Naive thymus-derived CD4-positive, alpha-beta T cell (primary cell): ENCODE results near the gene EMC10. TPM values are rescaled to one million over a fixed set of nuclear protein-coding genes. Genes with fewer than 3 reads are reported as not detected.
A peak's percentile ranks its signal among the peaks of the same experiment; 100 is the strongest.

ENCODE experiments used
- ATAC-seq: fragments of 150-1000 bp; cut with Tn5 transposase; 2 replicates; pipeline ENCODE4 v1.10.0; 2021; ENCODE audit warnings: mild to moderate bottlenecking, moderate library complexity
- CTCF ChIA-PET: fragments of 350-600 bp; sonication (Branson Sonifier 250); formaldehyde crosslinking; loops from one replicate; lab custom pipeline; 2021; ENCODE audit warnings: antibody characterized with exemption; lab: Charles Lee
- POLR2A ChIA-PET: fragments of 350-600 bp; sonication (Branson Sonifier 250); formaldehyde crosslinking; loops from one replicate; lab custom pipeline; 2021; ENCODE audit warnings: antibody characterized with exemption, inconsistent platforms; lab: Charles Lee
- DNase-seq, 9 donors: peaks; one replicate each; pipeline versions ENCODE4 v3.0.0 to v3.0.0-alpha.2; 2020 to 2022; ENCODE audit warnings: mixed read lengths in 1 of 9
- H3K27ac ChIP-seq: one replicate; pipeline ENCODE4 v1.7.0; 2013; ENCODE audit warnings: mild to moderate bottlenecking, low read depth, low read length, moderate library complexity
- H3K27me3 ChIP-seq, 2 donors: one replicate each; pipeline ENCODE4 v1.7.0; 2013; ENCODE audit warnings: low read length in 2 of 2, mild to moderate bottlenecking in 2 of 2, moderate library complexity in 2 of 2; ENCODE audit not compliant: control insufficient read depth in 2 of 2, insufficient read depth in 2 of 2
- H3K36me3 ChIP-seq, 3 experiments: 1 replicate in 2 of 3; 2 replicates in 1 of 3; pipeline ENCODE4 v1.7.0; 2013; ENCODE audit warnings: low read length in 3 of 3, mild to moderate bottlenecking in 3 of 3, moderate library complexity in 1 of 3; ENCODE audit not compliant: insufficient read depth in 3 of 3, control insufficient read depth in 2 of 3
- H3K4me1 ChIP-seq, 2 donors: one replicate each; pipeline ENCODE4 v1.7.0; 2013; ENCODE audit warnings: low read length in 2 of 2, mild to moderate bottlenecking in 2 of 2, moderate library complexity in 1 of 2; ENCODE audit not compliant: control insufficient read depth in 2 of 2, insufficient read depth in 2 of 2
- H3K4me3 ChIP-seq: 2 replicates; pipeline ENCODE4 v1.7.0; 2013; ENCODE audit warnings: mild to moderate bottlenecking, low read length
- H3K9me3 ChIP-seq, 3 experiments: 1 replicate in 2 of 3; 2 replicates in 1 of 3; pipeline ENCODE4 v1.7.0; 2013; ENCODE audit warnings: low read length in 3 of 3; ENCODE audit not compliant: control insufficient read depth in 2 of 3
- H3K27ac Mint-ChIP-seq, 9 donors: one replicate each; pipeline ENCODE4 v1.8.0; 2020 to 2022; ENCODE audit warnings: mixed read lengths in 9 of 9, mild to moderate bottlenecking in 8 of 9, moderate library complexity in 5 of 9, inconsistent platforms in 2 of 9
- H3K27me3 Mint-ChIP-seq, 5 donors: one replicate each; pipeline ENCODE4 v1.8.0; 2021 to 2022; ENCODE audit warnings: mixed read lengths in 5 of 5, mild to moderate bottlenecking in 1 of 5
- H3K36me3 Mint-ChIP-seq, 5 donors: one replicate each; pipeline ENCODE4 v1.8.0; 2020 to 2022; ENCODE audit warnings: mixed read lengths in 5 of 5, mild to moderate bottlenecking in 3 of 5, inconsistent platforms in 1 of 5
- H3K4me1 Mint-ChIP-seq, 7 donors: one replicate each; pipeline ENCODE4 v1.8.0; 2020 to 2022; ENCODE audit warnings: mixed read lengths in 7 of 7, mild to moderate bottlenecking in 3 of 7, inconsistent platforms in 1 of 7
- H3K4me3 Mint-ChIP-seq, 10 donors: one replicate each; pipeline ENCODE4 v1.8.0; 2020 to 2022; ENCODE audit warnings: mild to moderate bottlenecking in 10 of 10, mixed read lengths in 10 of 10, moderate library complexity in 6 of 10, inconsistent platforms in 2 of 10
- H3K9me3 Mint-ChIP-seq, 11 donors: one replicate each; pipeline ENCODE4 v1.8.0; 2020 to 2022; ENCODE audit warnings: mixed read lengths in 11 of 11, mild to moderate bottlenecking in 4 of 11, inconsistent platforms in 1 of 11, moderate library complexity in 1 of 11
- intact Hi-C, 2 donors: fragments of 100-400 bp; cut with micrococcal nuclease; formaldehyde crosslinking; loops; one replicate each; pipeline ENCODE4 v1.15.1; 2023
- polyA plus RNA-seq, 2 donors: library from polyadenylated mRNA; unstranded; fragments of 300-500 nt; fragmentation: Illumina TruSeq; gene quantifications; one replicate each; pipeline ENCODE4 v1.2.3, GENCODE V29; 2021
- total RNA-seq, 6 experiments: library from RNA in 5 of 6; stranded (reverse) in 5 of 6; gene quantifications; 1 replicate in 5 of 6; 2 replicates in 1 of 6; pipeline ENCODE4 v1.2.3 and lab custom pipeline; 2021 to 2026

Gene EMC10
- total and polyA plus RNA-seq, 7 experiments from 2014 or later = 8.7 to 95.2 (median 82.9) TPM

DNA sequence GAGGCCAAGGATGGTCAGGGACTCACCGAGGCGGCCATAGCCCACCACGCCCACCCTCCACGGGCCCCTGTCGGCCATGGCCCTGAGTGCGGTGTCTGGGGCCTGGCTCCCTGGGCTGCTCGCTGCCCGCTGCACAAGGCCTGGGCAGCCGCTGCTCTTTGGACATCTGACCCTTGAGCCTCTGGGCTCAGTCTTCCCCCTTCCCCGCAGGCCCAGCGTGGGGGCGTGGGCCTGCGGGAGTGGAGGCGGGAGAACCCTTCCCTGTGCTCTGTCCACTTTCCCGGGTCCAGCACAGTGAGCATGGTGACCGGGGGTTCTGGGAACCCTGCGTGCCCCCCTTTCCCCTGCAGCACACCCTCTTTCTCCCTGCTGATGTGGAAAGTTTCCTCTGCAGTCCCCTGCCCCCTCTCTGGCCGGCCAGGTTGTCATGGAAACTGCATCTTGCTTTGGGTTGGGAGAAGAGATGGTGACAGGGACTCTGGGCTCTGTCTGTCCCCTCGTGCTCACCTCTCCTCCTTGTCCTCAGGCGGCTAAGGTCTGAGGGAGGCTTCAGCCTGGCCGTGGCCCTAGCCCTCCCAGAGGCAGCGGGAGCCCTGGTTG lies 37.5 kb downstream of the EMC10 start, which contains the start of gene ASPDH:
Gene ASPDH (minus strand): TSS at position 168 of the 600 bp plus-strand sequence. CDS start 90 bp downstream, at position 78.
- no peak within 1 kb of the TSS for H3K4me3 ChIP-seq
- no peak within 1 kb of the TSS for H3K27ac ChIP-seq
- ATAC-seq = no peak
- H3K36me3 Mint-ChIP-seq = peaks cover 0 to 6% (median 0%) of the 10 kb centered on the region in 5 donors
- H3K4me3 Mint-ChIP-seq = peak within 1 kb of the TSS in 7 of 10 donors; percentile 12 to 71 (median 30)
- ChIA-PET CTCF (no interaction called here), POLR2A (no interaction called here)
- no peaks in the 10 kb centered on the region for H3K9me3 ChIP-seq
- peaks cover 0 to 21% (median 16%) of the 10 kb centered on the region in 7 donors for H3K4me1 Mint-ChIP-seq
- peaks cover 7 to 16% of the 10 kb centered on the region in 2 donors for H3K4me1 ChIP-seq
- H3K27me3 ChIP-seq = no peaks in the 10 kb centered on the region
- intact Hi-C loops = loop anchor here in 1 of 2 donors (5.0 kb wide), 1 partner anchor 1522 kb away; the partner anchor contains the start of genes GYS1 and RUVBL2
- H3K9me3 Mint-ChIP-seq = peaks cover 0 to 2% (median 0%) of the 10 kb centered on the region in 11 donors
- H3K27me3 Mint-ChIP-seq = peaks cover 0 to 17% (median 6%) of the 10 kb centered on the region in 5 donors
- DNase-seq = no peak
- no peaks in the 10 kb centered on the region for H3K36me3 ChIP-seq
- H3K27ac Mint-ChIP-seq = peak within 1 kb of the TSS in 7 of 9 donors; percentile 8 to 84 (median 55)

DNA sequence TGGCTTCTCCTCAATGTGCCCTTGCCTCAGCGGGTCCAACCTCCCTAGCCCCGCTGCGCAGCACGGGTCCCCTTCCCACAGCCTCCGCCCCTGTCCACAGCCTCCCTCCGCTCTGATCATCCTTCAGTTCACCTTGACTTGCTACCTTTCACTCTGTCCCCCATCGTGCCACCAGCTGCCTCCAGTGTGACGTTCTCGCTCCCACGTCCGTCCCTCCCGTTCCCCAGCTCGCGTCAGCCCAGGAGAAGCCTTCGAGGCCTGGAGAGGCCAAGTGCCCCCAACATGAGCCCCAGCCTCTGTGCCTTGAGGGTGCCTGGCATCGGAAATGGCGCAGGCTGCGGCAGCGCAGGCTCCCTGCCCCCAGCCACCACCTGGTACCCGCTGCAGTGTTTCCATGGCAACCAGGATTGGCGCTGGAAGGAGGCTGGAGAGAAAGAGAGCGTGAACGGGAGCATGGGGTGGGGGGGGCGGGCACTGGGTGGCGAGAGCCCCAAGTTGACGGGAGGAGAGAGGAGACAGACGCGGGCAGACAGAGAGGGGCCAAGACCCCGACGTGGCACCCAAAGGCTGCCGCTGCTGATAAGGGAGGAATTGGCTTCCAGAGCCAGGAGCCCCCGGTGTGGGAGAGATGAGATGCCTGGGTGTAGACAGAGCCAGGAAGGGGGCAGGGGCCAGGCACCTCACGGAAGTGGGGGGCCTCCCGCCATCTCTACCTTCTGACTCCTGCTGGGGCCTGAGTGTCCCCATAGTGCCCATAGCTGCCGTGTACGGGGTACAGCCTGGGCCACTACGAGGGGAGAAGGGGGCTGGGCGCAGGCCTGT lies 38.2 kb downstream of the EMC10 start:
- no peak for DNase-seq
- Histone ChIP-seq H3K27ac (no peak overlapping the region), H3K4me1 (peaks cover 7 to 16% of the 10 kb centered on the region in 2 donors), H3K9me3 (no peaks in the 10 kb centered on the region), H3K36me3 (no peaks in the 10 kb centered on the region), H3K4me3 (no peak overlapping the region), H3K27me3 (no peaks in the 10 kb centered on the region)
- Mint-ChIP-seq H3K4me1 (peaks cover 0 to 17% (median 15%) of the 10 kb centered on the region in 7 donors), H3K4me3 (peak overlapping the region in 4 of 10 donors; percentile 12 to 39 (median 25)), H3K27ac (peak overlapping the region in 5 of 9 donors; percentile 28 to 84 (median 55)), H3K36me3 (peaks cover 0 to 6% (median 0%) of the 10 kb centered on the region in 5 donors), H3K27me3 (peaks cover 0 to 17% (median 6%) of the 10 kb centered on the region in 5 donors), H3K9me3 (peaks cover 0 to 2% (median 0%) of the 10 kb centered on the region in 11 donors)
- ATAC-seq = no peak
- POLR2A ChIA-PET = no interaction called here
- intact Hi-C loops = loop anchor here in 1 of 2 donors (5.0 kb wide), 1 partner anchor 1522 kb away; the partner anchor contains the start of genes GYS1 and RUVBL2
- CTCF ChIA-PET = no interaction called here

DNA sequence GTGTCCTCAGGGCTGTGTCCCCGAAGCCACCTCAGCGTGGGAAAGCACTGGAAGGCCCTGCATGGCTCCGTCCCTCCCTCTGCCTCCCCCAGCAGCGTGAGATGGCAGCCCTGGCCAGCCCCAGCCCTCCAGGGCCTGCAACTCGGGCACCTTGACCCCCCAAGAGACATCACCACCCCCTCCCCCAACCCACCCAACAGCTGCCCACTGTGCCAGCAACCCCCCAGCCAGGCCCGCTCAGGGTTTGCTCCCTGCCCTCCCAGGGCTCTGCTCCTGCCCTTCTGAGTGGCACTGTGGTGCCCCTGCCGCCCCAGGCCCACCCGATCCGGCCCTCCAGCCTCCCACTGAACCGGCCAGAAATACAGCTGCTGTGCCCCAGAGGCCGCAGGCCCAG lies 38.9 kb downstream of the EMC10 start:
- no peak overlapping the region for H3K27ac Mint-ChIP-seq

DNA sequence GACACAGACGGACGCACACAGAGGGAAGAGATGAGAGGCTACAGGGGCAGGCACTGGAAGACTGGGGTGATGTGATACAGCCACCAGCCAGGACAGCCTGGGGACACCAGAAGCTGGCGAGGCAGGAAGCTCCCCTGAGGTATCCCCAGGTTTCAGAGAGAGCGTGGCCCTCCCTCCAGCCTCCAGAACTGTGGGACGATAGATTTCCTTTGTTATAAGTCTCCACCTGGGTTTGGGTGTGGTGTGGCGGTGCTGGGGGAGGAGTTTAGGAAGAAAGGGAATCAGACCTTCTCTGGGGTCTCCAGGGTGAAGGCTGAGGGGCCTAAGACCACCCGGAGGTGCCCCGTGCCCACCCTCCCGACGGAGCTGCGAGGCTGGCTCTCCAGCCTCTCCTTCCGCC lies 40.1 kb downstream of the EMC10 start:
- Histone ChIP-seq H3K9me3 (no peaks in the 10 kb centered on the region), H3K4me3 (no peak overlapping the region), H3K27ac (no peak overlapping the region), H3K4me1 (peaks cover 6 to 7% of the 10 kb centered on the region in 2 donors), H3K36me3 (no peaks in the 10 kb centered on the region), H3K27me3 (no peaks in the 10 kb centered on the region)
- intact Hi-C loops = no loop called here
- POLR2A ChIA-PET = no interaction called here
- Mint-ChIP-seq H3K4me3 (no peak overlapping the region), H3K27me3 (peaks cover 0 to 17% (median 6%) of the 10 kb centered on the region in 5 donors), H3K27ac (no peak overlapping the region), H3K4me1 (peaks cover 0 to 9% (median 4%) of the 10 kb centered on the region in 7 donors), H3K9me3 (no peaks in the 10 kb centered on the region), H3K36me3 (peaks cover 0 to 1% (median 0%) of the 10 kb centered on the region in 5 donors)
- CTCF ChIA-PET = no interaction called here
- DNase-seq (no peak), ATAC-seq (no peak)

More for the DNA sequence above, 38.9 kb downstream of the EMC10 start:
- no peaks in the 10 kb centered on the region for H3K9me3 ChIP-seq
- H3K27ac ChIP-seq = no peak overlapping the region
- H3K27me3 Mint-ChIP-seq = peaks cover 0 to 17% (median 6%) of the 10 kb centered on the region in 5 donors
- CTCF ChIA-PET = no interaction called here
- DNase-seq (no peak), ATAC-seq (no peak)
- H3K36me3 ChIP-seq = no peaks in the 10 kb centered on the region
- intact Hi-C loops = no loop called here
- peaks cover 0 to 6% (median 0%) of the 10 kb centered on the region in 5 donors for H3K36me3 Mint-ChIP-seq
- H3K9me3 Mint-ChIP-seq = peaks cover 0 to 2% (median 0%) of the 10 kb centered on the region in 11 donors
- H3K4me1 Mint-ChIP-seq = peaks cover 0 to 17% (median 15%) of the 10 kb centered on the region in 7 donors
- no peaks in the 10 kb centered on the region for H3K27me3 ChIP-seq
- H3K4me3 Mint-ChIP-seq = no peak overlapping the region
- H3K4me3 ChIP-seq = no peak overlapping the region
- peaks cover 7 to 13% of the 10 kb centered on the region in 2 donors for H3K4me1 ChIP-seq
- POLR2A ChIA-PET = no interaction called here

DNA sequence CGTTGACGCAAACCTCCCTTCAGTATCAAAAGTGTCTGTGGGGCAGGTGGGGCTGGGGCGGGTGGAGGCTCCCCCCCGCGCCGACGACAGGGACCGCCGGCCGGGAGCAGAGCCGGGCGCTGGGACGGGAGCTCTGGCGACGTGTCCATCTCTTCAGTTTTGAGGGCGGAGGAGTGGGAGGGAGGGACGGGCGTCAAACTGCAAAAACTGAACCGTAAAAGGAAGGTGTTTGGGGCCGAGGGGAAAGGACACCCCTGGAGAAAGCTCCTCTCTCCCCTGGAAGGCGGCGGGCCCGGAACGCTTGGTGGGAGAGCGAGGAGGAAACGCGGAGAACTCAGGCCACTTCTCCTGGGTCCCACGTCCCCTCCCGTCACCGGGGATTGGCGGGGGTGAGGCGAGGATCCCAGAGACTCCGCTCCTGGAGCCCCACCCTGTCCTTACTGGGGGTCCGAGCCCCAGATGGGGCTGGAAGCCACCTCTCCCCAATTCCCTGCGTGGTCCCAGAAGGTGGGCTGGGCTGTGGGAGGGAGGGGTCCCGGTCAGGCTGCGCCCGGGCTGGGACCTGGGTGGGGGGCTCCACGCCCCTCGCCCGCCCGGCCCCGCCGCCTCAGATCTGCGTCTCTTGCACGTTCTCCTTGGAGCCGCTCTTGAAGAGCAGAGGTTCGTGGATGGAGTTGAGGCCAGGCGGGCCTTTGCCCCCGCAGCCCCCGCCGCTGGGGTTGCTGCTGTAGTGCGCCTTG lies 40.8 kb downstream of the EMC10 start:
- Mint-ChIP-seq H3K36me3 (no peaks in the 10 kb centered on the region), H3K4me1 (peaks cover 0 to 5% (median 0%) of the 10 kb centered on the region in 7 donors), H3K9me3 (no peaks in the 10 kb centered on the region), H3K27ac (no peak overlapping the region), H3K27me3 (peaks cover 0 to 17% (median 6%) of the 10 kb centered on the region in 5 donors), H3K4me3 (no peak overlapping the region)
- H3K27ac ChIP-seq = no peak overlapping the region
- CTCF ChIA-PET = no interaction called here
- no peaks in the 10 kb centered on the region for H3K9me3 ChIP-seq
- H3K4me1 ChIP-seq = peaks cover 0 to under 1% of the 10 kb centered on the region in 2 donors
- H3K36me3 ChIP-seq = no peaks in the 10 kb centered on the region
- H3K4me3 ChIP-seq = no peak overlapping the region
- DNase-seq (no peak), ATAC-seq (no peak)
- H3K27me3 ChIP-seq = no peaks in the 10 kb centered on the region
- intact Hi-C loops = no loop called here
- POLR2A ChIA-PET = no interaction called here

DNA sequence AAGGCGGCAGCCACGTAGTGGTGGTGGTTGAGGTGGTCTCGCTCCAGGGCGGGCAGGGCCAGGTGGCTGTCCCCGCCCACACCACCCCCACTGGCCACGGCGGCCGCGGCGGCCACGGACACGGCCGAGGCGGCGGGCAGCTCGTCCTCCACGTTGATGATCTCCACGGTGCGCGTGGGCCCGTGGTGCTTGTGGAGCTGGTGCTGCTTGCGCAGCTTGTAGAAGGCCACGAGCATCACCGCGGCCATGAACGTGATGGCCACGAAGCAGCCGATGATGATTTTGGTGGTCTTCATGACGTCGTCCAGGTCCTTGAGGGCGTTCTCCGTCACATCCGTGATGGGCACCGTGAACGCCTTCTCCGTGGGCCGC lies 41.4 kb downstream of the EMC10 start:
- Histone ChIP-seq H3K9me3 (no peaks in the 10 kb centered on the region), H3K36me3 (no peaks in the 10 kb centered on the region), H3K4me1 (no peaks in the 10 kb centered on the region), H3K4me3 (no peak overlapping the region), H3K27ac (no peak overlapping the region), H3K27me3 (no peaks in the 10 kb centered on the region)
- Mint-ChIP-seq H3K27me3 (peaks cover 0 to 17% (median 6%) of the 10 kb centered on the region in 5 donors), H3K27ac (no peak overlapping the region), H3K9me3 (no peaks in the 10 kb centered on the region), H3K4me1 (peaks cover 0 to 5% (median 0%) of the 10 kb centered on the region in 7 donors), H3K36me3 (no peaks in the 10 kb centered on the region), H3K4me3 (no peak overlapping the region)
- ATAC-seq (no peak), DNase-seq (no peak)
- ChIA-PET POLR2A (no interaction called here), CTCF (no interaction called here)
- intact Hi-C loops = no loop called here
